Erythroblast (primary cell): ENCODE data around the gene MBD3L5.
"Not testable (repeated sequence)": the region's sequence is repeated elsewhere in the genome, so short reads cannot be mapped to it uniquely, and the experiment has no call there.

Experiments
- DNase-seq, 2 experiments: peaks; one replicate each; lab custom pipeline; 2025; lab: John Stamatoyannopoulos, UW
- GATA1 ChIP-seq: IDR thresholded peaks from 2 replicates; pipeline ENCODE4 v1.6.1; 2011; ENCODE audit warnings: low read depth, mild to moderate bottlenecking, control low read depth, low read length, moderate library complexity
- POLR2A ChIP-seq: IDR thresholded peaks from 2 replicates; pipeline ENCODE4 v1.6.1; 2011; ENCODE audit warnings: mild to moderate bottlenecking, low read length

Gene MBD3L5

GRCh38 chr19:7030278-7030677 lies at the start of gene MBD3L5:
Gene MBD3L5, plus strand, starts transcription at chr19:7030578. Its CDS starts 34 bp downstream, at chr19:7030612.
- DNase-seq, result not testable (repeated sequence)

GRCh38 chr19:6983448-6983847 lies 46.9 kb upstream of the MBD3L5 start:
- no peak for DNase-seq
- no peak for TF ChIP-seq GATA1
- TF ChIP-seq POLR2A, result no peak

GRCh38 chr19:6987850-6988249 lies 42.5 kb upstream of the MBD3L5 start:
- DNase-seq, result no peak
- no peak for TF ChIP-seq POLR2A
- TF ChIP-seq GATA1, result no peak

- DNase-seq, result no peak
- TF ChIP-seq GATA1 (no peak), POLR2A (no peak)
Measured at GRCh38 chr19:6988257-6988656, 42.1 kb upstream of the MBD3L5 start.

GRCh38 chr19:6995054-6995453 lies 35.3 kb upstream of the MBD3L5 start:
- DNase-seq, result no peak
- no peak for TF ChIP-seq POLR2A
- no peak for TF ChIP-seq GATA1

GRCh38 chr19:6996810-6997209 lies 33.6 kb upstream of the MBD3L5 start:
- TF ChIP-seq POLR2A (no peak), GATA1 (no peak)
- no peak for DNase-seq

- DNase-seq, result no peak
Measured at GRCh38 chr19:6997679-6998445, 32.5 kb upstream of the MBD3L5 start.

GRCh38 chr19:6999933-7000332 lies 30.4 kb upstream of the MBD3L5 start:
- DNase-seq, result no peak
- TF ChIP-seq POLR2A (no peak), GATA1 (no peak)

More at GRCh38 chr19:6997679-6998445, 32.5 kb upstream of the MBD3L5 start:
- no peak for TF ChIP-seq POLR2A
- no peak for TF ChIP-seq GATA1

- no peak for DNase-seq
- TF ChIP-seq POLR2A, result no peak
- no peak for TF ChIP-seq GATA1
Measured at GRCh38 chr19:7000333-7000732, 30.0 kb upstream of the MBD3L5 start.

- TF ChIP-seq POLR2A, result no peak
- no peak for TF ChIP-seq GATA1
- no peak for DNase-seq
Measured at GRCh38 chr19:7000816-7001215, 29.6 kb upstream of the MBD3L5 start.

GRCh38 chr19:7004313-7004931 lies 26.0 kb upstream of the MBD3L5 start:
- DNase-seq, result peak; percentile 15 to 42
- TF ChIP-seq POLR2A (no peak), GATA1 (no peak)

- no peak for DNase-seq
- TF ChIP-seq GATA1, result no peak
- no peak for TF ChIP-seq POLR2A
Measured at GRCh38 chr19:7006135-7006704, 24.2 kb upstream of the MBD3L5 start.

GRCh38 chr19:7007859-7008258 lies 22.5 kb upstream of the MBD3L5 start:
- no peak for DNase-seq
- TF ChIP-seq POLR2A (no peak), GATA1 (no peak)
